ENCODE measurements around the gene CDC6.

GRCh38 chr17:40281663-40282062, 6.0 kb upstream of the CDC6 start:
- TF ChIP-seq CTCF (IDR thresholded peaks at IDR 0.05) = no peak
- no peak for TF ChIP-seq POLR2AphosphoS5 (IDR thresholded peaks at IDR 0.05)

Measured in breast epithelium (tissue), 3 donors.